ENCODE measurements around the gene HTR1A. TPM values are rescaled to one million over a fixed set of nuclear protein-coding genes. Genes with fewer than 3 reads are reported as not detected.
A peak's percentile ranks its signal among the peaks of the same experiment; 100 is the strongest.

Gene HTR1A
- total and polyA plus RNA-seq, 2 of the 8 experiments (the other 6 are each of a cell fraction or from before 2014, with no cell fraction given), result 4.7 to 6.5 TPM

DNA sequence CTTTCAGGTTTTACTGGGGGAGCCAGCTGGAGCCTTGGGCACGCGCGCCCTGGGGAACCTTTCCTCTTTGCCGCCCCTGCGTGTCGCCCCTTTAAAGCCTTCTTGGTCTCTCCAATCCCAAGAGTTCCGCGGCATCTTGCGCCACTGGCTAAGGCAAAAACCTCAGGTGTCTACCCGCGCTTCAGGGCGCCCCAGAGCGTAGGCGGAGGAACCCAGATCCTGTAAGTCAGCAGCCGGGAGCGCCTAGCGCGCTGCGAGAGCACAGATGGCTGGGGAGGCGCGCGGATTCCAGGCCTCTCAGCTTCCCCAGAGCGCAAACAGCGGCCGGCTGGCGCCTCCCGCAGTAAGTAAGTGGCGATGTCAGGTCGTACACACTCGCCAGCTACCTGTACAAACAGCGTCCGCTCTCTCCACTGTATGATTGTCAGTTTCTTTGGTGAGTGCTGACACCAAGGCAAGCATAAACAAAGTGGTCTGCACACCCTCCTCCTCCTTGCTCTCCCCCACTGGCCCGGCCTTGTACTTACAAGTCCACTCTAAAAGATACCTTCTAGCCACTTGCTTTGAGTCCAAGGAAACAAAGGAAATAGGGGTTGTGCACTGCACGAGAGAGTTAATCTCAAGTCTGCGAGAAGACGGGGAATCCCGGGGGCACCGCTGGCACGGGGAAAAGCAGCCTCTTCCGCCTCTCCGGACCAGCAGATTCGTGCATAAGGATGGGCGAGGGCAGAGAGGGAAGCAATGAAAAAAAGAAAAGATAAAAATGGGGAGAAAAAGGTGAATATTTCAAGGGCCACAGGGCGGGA lies 2.9 kb downstream of the HTR1A start (continued):
- TF ChIP-seq CTBP2 (IDR thresholded peaks at IDR 0.05; ENCODE audit: borderline replicate concordance, insufficient read depth, insufficient read length, low read length), result no peak
- peak in 1 of 2 experiments; percentile 65; a peak in 1 of 4 replicates for TF ChIP-seq HDAC2 (IDR thresholded peaks at IDR 0.05; ENCODE audit: borderline replicate concordance in 1 of 2, low read depth in 2 of 2, low read length in 2 of 2)
- TF ChIP-seq BRCA1 (IDR thresholded peaks at IDR 0.05; ENCODE audit: low read depth, low read length), result no peak; the same call in 1 of the 2 replicates
- TF ChIP-seq KDM1A (IDR thresholded peaks at IDR 0.05; ENCODE audit: borderline replicate concordance, low read length), result no peak
- TF ChIP-seq POLR2AphosphoS5 (IDR thresholded peaks at IDR 0.05; ENCODE audit: low read depth, low read length), result no peak
- TF ChIP-seq PHF8 (conservative IDR thresholded peaks at IDR 0.05; ENCODE audit: low read depth, low read length), result 0 out of 2 replicates have a peak, but pooled peaks have one; percentile 13
- peak; percentile 80 to 86 (median 83) for TF ChIP-seq CTCF (IDR thresholded peaks at IDR 0.05; ENCODE audit: control extremely low read depth in 1 of 3, insufficient read depth in 1 of 3, low read depth in 1 of 3, low read length in 3 of 3)
- TF ChIP-seq SRF (IDR thresholded peaks at IDR 0.05; ENCODE audit: low read depth, low read length), result no peak
- no peak for TF ChIP-seq HDAC6 (IDR thresholded peaks at IDR 0.05; ENCODE audit: low read depth, low read length)
- no peak for TF ChIP-seq ATF3 (IDR thresholded peaks at IDR 0.05; ENCODE audit: insufficient read depth, low read depth, low read length)
- no peak for TF ChIP-seq SP1 (IDR thresholded peaks at IDR 0.05; ENCODE audit: low read depth, low read length)
- TF ChIP-seq E2F6 (IDR thresholded peaks at IDR 0.05), result no peak; the same call in 1 of the 2 replicates
- no peak for TF ChIP-seq BACH1 (IDR thresholded peaks at IDR 0.05; ENCODE audit: low read length)
- TF ChIP-seq, protein P1, sequence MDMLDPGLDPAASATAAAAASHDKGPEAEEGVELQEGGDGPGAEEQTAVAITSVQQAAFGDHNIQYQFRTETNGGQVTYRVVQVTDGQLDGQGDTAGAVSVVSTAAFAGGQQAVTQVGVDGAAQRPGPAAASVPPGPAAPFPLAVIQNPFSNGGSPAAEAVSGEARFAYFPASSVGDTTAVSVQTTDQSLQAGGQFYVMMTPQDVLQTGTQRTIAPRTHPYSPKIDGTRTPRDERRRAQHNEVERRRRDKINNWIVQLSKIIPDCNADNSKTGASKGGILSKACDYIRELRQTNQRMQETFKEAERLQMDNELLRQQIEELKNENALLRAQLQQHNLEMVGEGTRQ (IDR thresholded peaks at IDR 0.05; ENCODE audit: low read length), result no peak
- TF ChIP-seq CHD1 (IDR thresholded peaks at IDR 0.05; ENCODE audit: low read depth, low read length), result no peak
- peak; percentile 96 for TF ChIP-seq EGR1 (IDR thresholded peaks at IDR 0.05; ENCODE audit: borderline replicate concordance, low read depth, low read length)
- TF ChIP-seq SP2 (IDR thresholded peaks at IDR 0.05; ENCODE audit: low read length), result no peak
